ENCODE measurements around the gene PTGIS.

DNA sequence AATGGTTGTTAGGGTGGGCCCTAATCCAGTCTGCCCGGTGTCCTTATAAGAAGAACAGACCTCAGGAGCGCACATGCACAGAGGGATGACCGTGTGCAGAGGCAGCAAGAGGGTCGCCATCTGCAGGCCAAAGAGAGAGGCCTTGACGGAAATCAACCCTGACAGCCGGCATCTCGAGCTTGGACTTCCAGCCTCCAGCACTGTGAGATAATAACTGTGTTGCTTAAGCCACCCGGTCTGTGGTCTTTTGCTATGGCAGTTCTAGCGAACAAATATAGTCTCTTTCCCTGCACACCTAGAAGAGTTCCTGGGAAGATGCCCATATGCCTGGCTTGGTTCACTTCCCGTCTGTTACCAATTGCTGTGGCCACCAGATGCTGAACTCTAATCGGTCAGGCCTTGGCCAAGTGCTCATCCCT, 35.3 kb upstream of the PTGIS start:
- peak in 2 of 6 experiments; percentile 29 to 35 for TF ChIP-seq CTCF (IDR thresholded peaks at IDR 0.05)
- no peak for TF ChIP-seq POLR2A (IDR thresholded peaks at IDR 0.05)

Measured in Peyer's patch (tissue), 4 donors.